Ovary (tissue), 9 donors: Measurements from ENCODE around the gene TACR1. TPM values are rescaled to one million over a fixed set of nuclear protein-coding genes. Genes with fewer than 3 reads are reported as not detected.
A peak's percentile ranks its signal among the peaks of the same experiment; 100 is the strongest.

Experiments used
- DNase-seq, 5 donors: peaks; one replicate each; pipeline ENCODE4 v3.0.0-alpha.2; 2019 to 2020
- H3K27ac ChIP-seq, 2 donors: fragments of 200-600 bp; one replicate each; pipeline versions ENCODE4 v1.5.1 to v1.8.0; 2019 to 2022
- H3K27me3 ChIP-seq: fragments of 200-600 bp; one replicate; pipeline ENCODE4 v1.8.0; 2022
- H3K36me3 ChIP-seq: fragments of 200-600 bp; sonication (generic); one replicate; pipeline ENCODE4 v1.5.1; 2019
- H3K4me1 ChIP-seq: one replicate; pipeline ENCODE4 v1.8.1; 2013; ENCODE audit warnings: mild to moderate bottlenecking, moderate library complexity; ENCODE audit not compliant: insufficient read depth
- H3K4me3 ChIP-seq: fragments of 200-600 bp; sonication (generic); one replicate; pipeline ENCODE4 v1.5.1; 2017
- H3K9me3 ChIP-seq, 2 donors: fragments of 200-600 bp in 1 of 2; sonication (generic) in 1 of 2; one replicate each; pipeline versions ENCODE4 v1.5.1 to v1.8.1; 2013 to 2019; ENCODE audit warnings: mild to moderate bottlenecking in 1 of 2, moderate library complexity in 1 of 2
- EP300 ChIP-seq: sonication (generic); formaldehyde crosslinking; IDR thresholded peaks from one replicate; pipeline ENCODE4 v1.6.1; 2017; ENCODE audit warnings: antibody characterized with exemption
- POLR2A ChIP-seq: fragments of 450-650 bp; IDR thresholded peaks from one replicate; pipeline ENCODE4 v1.6.1; 2017; ENCODE audit warnings: antibody characterized with exemption, mild to moderate bottlenecking, moderate library complexity
- WGBS, 3 donors: extraction: QIAGEN DNeasy Blood & Tissue Kit in 1 of 3; methylation state at CpG; one replicate each; pipeline versions ENCODE4 v1.1.5 to v1.1.7; 2013 to 2017; 5-methylcytosine and 5-hydroxymethylcytosine counted together
- intact Hi-C, 4 donors: fragments of 100-400 bp; cut with DNase I; formaldehyde crosslinking; loops; one replicate each; pipeline versions ENCODE4 v1.11.0 to v1.15.1; 2022 to 2023
- polyA plus RNA-seq, 2 donors: library from polyadenylated mRNA; stranded (reverse); fragments of 200-250 nt in 1 of 2; fragments of 350-450 nt in 1 of 2; fragmentation: Illumina TruSeq in 1 of 2; extraction: RNeasy Lipid Tissue Mini Kit (QIAGEN cat#74804) in 1 of 2; gene quantifications; one replicate each; pipeline ENCODE4 v1.2.3, GENCODE V29; 2013 to 2014
- total RNA-seq, 7 donors: library from RNA; depleted of rRNA in 2 of 7; stranded (reverse); fragments of >200 nt in 2 of 7; fragmentation: NEBNext Ultra II Directional in 3 of 7; extraction: Animal tissue kit (Norgen Biotek cat#: 25700) in 3 of 7; gene quantifications; one replicate each; pipeline versions ENCODE4 v1.1.0 to v1.2.4, GENCODE V29; 2016 to 2023
- TF ChIP-seq, protein P1 (sequence below), 3 donors: fragments of 450-650 bp in 2 of 3; fragments of 200-600 bp in 1 of 3; IDR thresholded peaks; one replicate each; pipeline versions ENCODE4 v1.5.1 to v1.8.0; 2016 to 2022; ENCODE audit warnings: antibody characterized with exemption in 3 of 3, mild to moderate bottlenecking in 1 of 3
- donor health status: DM: no; HTN: no; CAD: no; lungs with moderate emphysema.
- donor health status: DM: no; HTN: no; CAD: no.
- donor health status: Bipolar disorder and iron deficiency.
- donor health status: DM: yes; HTN: yes; CAD: no.
- donor health status: DM: no; HTN: no; CAD: no.
- donor health status: DM: yes; HTN: yes; CAD: no.

The TACR1 gene
- total and polyA plus RNA-seq, 9 donors, result 0.43 to 4.4 (median 1.3) TPM

DNA sequence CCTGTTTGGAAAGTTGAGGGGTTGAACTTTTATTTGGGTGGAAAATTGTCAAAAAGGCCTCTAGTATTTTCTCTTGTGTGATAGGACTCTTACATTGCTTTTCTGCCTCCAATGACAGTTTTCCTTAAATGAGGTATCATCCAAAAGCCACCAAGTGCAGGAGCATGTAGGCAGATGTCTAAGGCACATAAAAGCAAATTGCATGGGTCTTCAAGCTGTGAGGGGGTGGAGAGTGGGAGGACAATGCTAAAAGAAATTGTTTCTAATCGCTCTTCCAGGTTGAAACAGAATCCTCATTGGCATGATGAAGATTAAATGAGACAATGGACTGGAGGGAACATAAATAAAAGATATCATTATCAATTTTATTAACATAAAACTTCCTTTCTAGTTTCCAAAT is 6.8 kb downstream of the TACR1 start:
- TF ChIP-seq EP300 (no peak), POLR2A (no peak)
- TF ChIP-seq, protein P1, sequence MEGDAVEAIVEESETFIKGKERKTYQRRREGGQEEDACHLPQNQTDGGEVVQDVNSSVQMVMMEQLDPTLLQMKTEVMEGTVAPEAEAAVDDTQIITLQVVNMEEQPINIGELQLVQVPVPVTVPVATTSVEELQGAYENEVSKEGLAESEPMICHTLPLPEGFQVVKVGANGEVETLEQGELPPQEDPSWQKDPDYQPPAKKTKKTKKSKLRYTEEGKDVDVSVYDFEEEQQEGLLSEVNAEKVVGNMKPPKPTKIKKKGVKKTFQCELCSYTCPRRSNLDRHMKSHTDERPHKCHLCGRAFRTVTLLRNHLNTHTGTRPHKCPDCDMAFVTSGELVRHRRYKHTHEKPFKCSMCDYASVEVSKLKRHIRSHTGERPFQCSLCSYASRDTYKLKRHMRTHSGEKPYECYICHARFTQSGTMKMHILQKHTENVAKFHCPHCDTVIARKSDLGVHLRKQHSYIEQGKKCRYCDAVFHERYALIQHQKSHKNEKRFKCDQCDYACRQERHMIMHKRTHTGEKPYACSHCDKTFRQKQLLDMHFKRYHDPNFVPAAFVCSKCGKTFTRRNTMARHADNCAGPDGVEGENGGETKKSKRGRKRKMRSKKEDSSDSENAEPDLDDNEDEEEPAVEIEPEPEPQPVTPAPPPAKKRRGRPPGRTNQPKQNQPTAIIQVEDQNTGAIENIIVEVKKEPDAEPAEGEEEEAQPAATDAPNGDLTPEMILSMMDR (IDR thresholded peaks at IDR 0.05), result no peak
- H3K9me3 ChIP-seq, result no peaks in the 10 kb centered on the region
- H3K27me3 ChIP-seq, result no peaks in the 10 kb centered on the region
- intact Hi-C loops, result no loop called here
- no peaks in the 10 kb centered on the region for H3K36me3 ChIP-seq
- no peaks in the 10 kb centered on the region for H3K4me1 ChIP-seq
- DNase-seq, result no peak
- WGBS, 3 donors, result 91 to 92% (median 91%) methylated on average over 1 of the region's 1 CpG
- no peak overlapping the region for H3K4me3 ChIP-seq
- no peak overlapping the region for H3K27ac ChIP-seq

DNA sequence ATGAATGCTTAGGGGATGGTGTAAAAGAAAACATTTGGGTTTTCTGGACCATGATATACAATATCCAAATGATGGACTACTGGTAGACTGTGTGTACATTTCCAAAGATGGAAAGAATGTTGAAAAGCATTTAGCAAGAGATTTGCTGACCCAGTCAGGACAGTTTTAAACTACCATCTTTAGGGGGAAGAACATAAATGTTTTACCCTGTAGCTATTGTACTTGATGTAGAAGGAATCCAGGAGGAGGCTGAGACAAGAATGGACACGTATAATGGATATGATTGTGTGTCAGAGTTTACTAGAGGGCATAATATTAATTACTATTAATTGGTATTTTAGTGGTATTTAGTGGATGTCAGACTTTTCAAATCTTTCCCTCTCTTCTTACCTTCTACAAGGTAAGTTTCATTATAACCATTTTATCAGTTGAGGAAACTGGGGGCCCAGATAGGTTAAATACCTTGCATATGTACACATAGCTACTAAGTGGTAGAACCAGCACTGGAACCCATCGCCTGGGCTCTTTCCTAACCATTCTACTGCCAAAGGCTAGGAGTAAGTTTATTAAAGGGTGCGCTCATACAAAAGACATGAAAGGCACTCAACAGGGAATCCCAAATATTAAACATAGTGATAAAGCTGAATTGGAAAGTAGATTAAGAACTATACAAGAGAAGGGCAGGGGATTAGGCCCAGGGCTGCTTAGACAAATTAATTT is 8.9 kb downstream of the TACR1 start:
- TF ChIP-seq, protein P1 (IDR thresholded peaks at IDR 0.05), result no peak
- TF ChIP-seq POLR2A, result no peak
- no peak for TF ChIP-seq EP300
- no peaks in the 10 kb centered on the region for H3K27me3 ChIP-seq
- no peaks in the 10 kb centered on the region for H3K36me3 ChIP-seq
- 95 to 96% (median 95%) methylated on average over 3 of the region's 3 CpGs for WGBS, 3 donors
- no peaks in the 10 kb centered on the region for H3K9me3 ChIP-seq
- no peak overlapping the region for H3K27ac ChIP-seq
- no peak for DNase-seq
- H3K4me1 ChIP-seq, result no peaks in the 10 kb centered on the region
- no peak overlapping the region for H3K4me3 ChIP-seq
- intact Hi-C loops, result no loop called here

DNA sequence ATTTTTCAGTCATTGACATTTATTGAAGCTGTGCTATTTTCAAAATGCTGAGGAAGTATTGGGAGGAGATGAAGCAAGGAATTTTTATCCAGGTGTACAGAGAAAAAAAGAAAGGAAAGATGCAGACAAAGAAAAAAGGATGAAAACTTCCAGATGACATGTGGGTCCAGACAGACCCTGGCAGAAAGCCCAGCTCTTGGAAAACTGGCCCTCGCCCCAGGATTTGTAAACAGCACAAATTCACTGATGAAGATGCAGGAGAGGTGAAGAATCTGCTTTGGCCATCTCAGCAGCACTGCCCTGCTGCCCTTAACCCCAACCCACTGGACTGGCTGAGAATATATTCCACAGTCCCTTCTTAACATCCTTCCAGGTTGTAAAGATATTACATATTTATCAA is 12.5 kb downstream of the TACR1 start:
- H3K4me3 ChIP-seq, result no peak overlapping the region
- intact Hi-C loops, result no loop called here

DNA sequence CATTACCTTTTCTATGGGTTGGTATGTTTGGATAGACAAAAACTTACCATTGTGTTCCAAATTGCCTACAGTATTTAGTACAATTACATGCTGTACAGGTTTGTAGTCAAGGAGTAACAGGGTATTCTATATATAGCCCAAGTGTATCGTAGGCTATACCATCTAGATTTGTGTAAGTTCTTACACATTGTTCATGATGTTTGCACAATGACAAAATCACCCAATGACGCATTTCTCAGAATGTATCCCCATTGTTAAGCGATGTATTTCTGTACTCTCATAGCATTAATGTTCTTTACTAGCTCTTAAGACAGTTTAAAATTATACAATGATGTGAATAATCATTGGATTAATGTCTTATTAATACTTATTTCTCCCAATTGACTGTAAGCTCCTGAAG is 16.7 kb downstream of the TACR1 start:
- TF ChIP-seq, protein P1 (IDR thresholded peaks at IDR 0.05), result no peak
- TF ChIP-seq POLR2A, result no peak
- no peak for TF ChIP-seq EP300
- intact Hi-C loops, result no loop called here
- no peak for DNase-seq

More for the DNA sequence above, 12.5 kb downstream of the TACR1 start:
- 8 to 14% (median 8%) methylated on average over 1 of the region's 1 CpG for WGBS, 3 donors
- Histone ChIP-seq H3K27ac (no peak overlapping the region), H3K36me3 (no peaks in the 10 kb centered on the region), H3K9me3 (no peaks in the 10 kb centered on the region), H3K27me3 (no peaks in the 10 kb centered on the region), H3K4me1 (peaks cover 2% of the 10 kb centered on the region)
- peak in 4 of 5 donors; percentile 11 to 40 (median 34) for DNase-seq
- TF ChIP-seq POLR2A (no peak), EP300 (no peak)
- TF ChIP-seq, protein P1 (IDR thresholded peaks at IDR 0.05), result no peak

More for the DNA sequence above, 16.7 kb downstream of the TACR1 start:
- Histone ChIP-seq H3K36me3 (no peaks in the 10 kb centered on the region), H3K4me3 (no peak overlapping the region), H3K4me1 (peaks cover 2% of the 10 kb centered on the region), H3K27ac (no peak overlapping the region), H3K9me3 (no peaks in the 10 kb centered on the region), H3K27me3 (no peaks in the 10 kb centered on the region)
- 96 to 100% (median 97%) methylated on average over 3 of the region's 3 CpGs for WGBS, 3 donors
